ENCODE measurements around the gene DOCK4.

- TF ChIP-seq SP1 (IDR thresholded peaks at IDR 0.05): no peak
- TF ChIP-seq HDGF (IDR thresholded peaks at IDR 0.05; ENCODE audit: borderline replicate concordance): no peak
- no peak for TF ChIP-seq FOXM1 (IDR thresholded peaks at IDR 0.05; ENCODE audit: borderline replicate concordance)
- TF ChIP-seq TARDBP (IDR thresholded peaks at IDR 0.05): no peak
- TF ChIP-seq FOXK2 (IDR thresholded peaks at IDR 0.05): no peak
- TF ChIP-seq LEF1 (IDR thresholded peaks at IDR 0.05; ENCODE audit: borderline replicate concordance): no peak
- TF ChIP-seq NFRKB (IDR thresholded peaks at IDR 0.05): no peak
- TF ChIP-seq CTBP1 (IDR thresholded peaks at IDR 0.05; ENCODE audit: borderline replicate concordance): no peak
- no peak for TF ChIP-seq FOXA1 (IDR thresholded peaks at IDR 0.05)
Measured at GRCh38 chr7:111919631-111920179, 286.5 kb downstream of the DOCK4 start.
